T-helper 1 cell treated with Interleukin-12 subunit alpha and Interleukin-12 subunit beta and Interleukin-4 antibody, amounts not matched to agents 30 μg/mL and 1 μg/mL, for 36 hours (primary cell): ENCODE results near the gene FAM131A.
A peak's percentile ranks its signal among the peaks of the same experiment; 100 is the strongest.

Experiments used
- H3K27ac Mint-ChIP-seq: one replicate; pipeline ENCODE4 v1.8.0; 2021; ENCODE audit warnings: mild to moderate bottlenecking, mixed read lengths
- H3K27me3 Mint-ChIP-seq: one replicate; pipeline ENCODE4 v1.8.0; 2021; ENCODE audit warnings: low read depth, mixed read lengths
- H3K36me3 Mint-ChIP-seq: one replicate; pipeline ENCODE4 v1.8.0; 2021; ENCODE audit warnings: low read depth, mixed read lengths
- H3K4me1 Mint-ChIP-seq: one replicate; pipeline ENCODE4 v1.8.0; 2021; ENCODE audit warnings: low read depth, mixed read lengths
- H3K4me3 Mint-ChIP-seq: one replicate; pipeline ENCODE4 v1.8.0; 2021; ENCODE audit warnings: mild to moderate bottlenecking, moderate library complexity, mixed read lengths
- H3K9me3 Mint-ChIP-seq: one replicate; pipeline ENCODE4 v1.8.0; 2021; ENCODE audit warnings: mixed read lengths

FAM131A gene

DNA sequence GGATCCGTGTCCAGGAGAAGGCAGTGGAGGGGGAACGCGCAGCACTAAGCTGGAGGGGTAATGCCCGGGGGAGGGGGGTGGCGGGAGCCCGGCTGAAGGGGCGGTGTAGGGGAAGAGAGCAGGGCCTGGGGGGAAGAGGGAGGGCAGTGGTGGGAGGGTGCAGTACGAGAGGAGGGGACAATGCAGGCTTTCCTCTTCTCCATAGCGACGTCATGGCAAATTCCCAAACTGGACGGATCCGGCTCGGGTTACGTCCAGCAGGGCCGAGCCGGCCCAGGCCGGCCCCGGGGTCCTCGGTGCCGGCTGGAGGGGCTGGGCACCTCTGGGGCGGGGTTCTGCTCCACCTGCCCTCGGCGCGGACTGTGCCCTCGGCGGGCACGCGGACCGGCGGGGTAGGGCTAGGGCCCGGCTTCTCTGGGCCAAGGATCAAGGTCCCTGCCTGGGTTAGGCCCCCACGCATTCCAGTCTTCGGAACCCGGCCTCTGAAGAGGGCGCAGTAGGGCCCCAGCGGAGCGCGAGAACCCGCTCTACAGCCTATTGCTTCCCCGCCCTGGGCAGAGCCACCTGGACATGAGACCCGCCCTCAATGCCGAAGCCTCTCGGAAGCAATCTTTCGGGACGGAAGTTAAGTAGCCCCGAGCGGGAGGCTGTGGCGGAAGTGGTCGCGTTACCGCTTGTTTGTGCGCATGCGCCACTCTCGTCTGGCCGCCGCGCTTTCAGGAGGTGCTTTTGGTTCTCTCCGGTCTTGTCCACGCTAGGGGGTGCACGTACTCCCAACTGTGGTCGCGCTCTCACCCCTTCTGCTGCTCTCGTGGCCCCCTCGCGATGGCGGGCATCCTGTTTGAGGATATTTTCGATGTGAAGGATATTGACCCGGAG lies 25.5 kb downstream of the FAM131A start:
- Mint-ChIP-seq H3K27me3 (peaks cover 9% of the 10 kb centered on the region), H3K9me3 (no peaks in the 10 kb centered on the region), H3K27ac (peak overlapping the region; percentile 97), H3K4me1 (peaks cover 22% of the 10 kb centered on the region), H3K36me3 (peaks cover 29% of the 10 kb centered on the region), H3K4me3 (peak overlapping the region; percentile 100)

DNA sequence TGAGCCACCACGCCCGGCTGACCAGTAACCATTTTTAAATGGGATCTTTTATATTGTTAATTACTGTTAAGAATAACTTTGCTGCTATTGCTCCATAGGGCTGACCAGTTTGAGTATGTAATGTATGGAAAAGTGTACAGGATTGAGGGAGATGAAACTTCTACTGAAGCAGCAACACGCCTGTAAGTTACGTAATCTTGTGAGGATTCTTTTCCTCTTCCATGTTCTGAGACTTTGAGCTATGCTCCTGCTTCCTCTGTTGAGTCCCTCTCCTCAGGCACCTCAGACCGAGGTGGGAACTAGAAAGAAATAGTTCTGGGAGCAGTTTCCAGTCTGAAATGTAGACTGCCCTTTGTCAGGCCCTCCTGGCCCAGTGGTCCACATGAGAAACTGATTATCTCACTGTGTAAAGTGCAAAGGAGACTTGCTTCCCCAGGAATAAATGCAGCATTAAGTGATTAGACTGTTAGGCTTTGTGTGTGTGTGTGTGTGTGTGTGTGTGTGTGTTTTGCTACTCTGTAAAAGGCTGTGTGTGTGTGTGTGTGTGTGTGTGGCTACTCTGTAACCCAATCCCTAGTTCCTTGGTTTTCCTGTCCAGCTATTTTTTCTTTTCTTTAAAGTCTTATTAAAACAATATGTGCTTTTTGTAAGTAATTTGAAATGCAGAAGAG lies 29.4 kb downstream of the FAM131A start:
- H3K27me3 Mint-ChIP-seq: no peaks in the 10 kb centered on the region
- peaks cover 22% of the 10 kb centered on the region for H3K4me1 Mint-ChIP-seq
- H3K9me3 Mint-ChIP-seq: no peaks in the 10 kb centered on the region
- H3K4me3 Mint-ChIP-seq: no peak overlapping the region
- peaks cover 50% of the 10 kb centered on the region for H3K36me3 Mint-ChIP-seq
- no peak overlapping the region for H3K27ac Mint-ChIP-seq

GRCh38 chr3:184368116-184368515 lies 30.7 kb downstream of the FAM131A start:
- Mint-ChIP-seq H3K36me3 (peaks cover 49% of the 10 kb centered on the region), H3K4me1 (peaks cover 22% of the 10 kb centered on the region), H3K4me3 (no peak overlapping the region), H3K9me3 (no peaks in the 10 kb centered on the region), H3K27ac (no peak overlapping the region), H3K27me3 (no peaks in the 10 kb centered on the region)

GRCh38 chr3:184368586-184369183 lies 31.3 kb downstream of the FAM131A start:
- Mint-ChIP-seq H3K27ac (no peak overlapping the region), H3K36me3 (peaks cover 46% of the 10 kb centered on the region), H3K4me1 (peaks cover 20% of the 10 kb centered on the region), H3K4me3 (no peak overlapping the region), H3K9me3 (no peaks in the 10 kb centered on the region), H3K27me3 (peaks cover 2% of the 10 kb centered on the region)

DNA sequence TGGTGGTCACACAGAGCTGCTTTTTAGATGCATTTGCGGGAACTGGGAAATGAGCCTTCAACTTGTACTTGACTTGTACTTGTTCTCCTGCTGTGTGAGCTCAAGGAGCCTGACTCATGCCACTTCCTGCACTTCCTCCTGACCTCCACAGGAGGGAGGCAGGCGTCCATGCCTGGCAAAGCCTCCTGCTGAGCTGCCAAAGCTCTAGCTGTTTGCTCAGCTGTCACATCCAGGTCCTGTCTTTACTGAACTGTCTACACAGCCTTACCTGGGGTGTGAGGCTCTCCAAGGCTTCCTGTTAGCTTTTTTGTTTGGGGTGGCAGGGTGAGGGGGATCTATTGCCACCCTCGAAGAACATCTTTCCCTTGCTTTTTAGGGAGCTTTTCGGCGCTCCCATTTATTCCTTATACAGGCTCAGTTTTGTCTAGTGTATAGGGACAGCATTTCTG lies 34.2 kb downstream of the FAM131A start:
- H3K4me3 Mint-ChIP-seq: no peak overlapping the region
- peaks cover 6% of the 10 kb centered on the region for H3K4me1 Mint-ChIP-seq
- H3K27ac Mint-ChIP-seq: no peak overlapping the region

GRCh38 chr3:184372296-184372821 lies 35.0 kb downstream of the FAM131A start:
- peaks cover 32% of the 10 kb centered on the region for H3K27me3 Mint-ChIP-seq
- no peak overlapping the region for H3K4me3 Mint-ChIP-seq
- peaks cover 24% of the 10 kb centered on the region for H3K36me3 Mint-ChIP-seq
- no peaks in the 10 kb centered on the region for H3K9me3 Mint-ChIP-seq
- no peak overlapping the region for H3K27ac Mint-ChIP-seq
- peaks cover 4% of the 10 kb centered on the region for H3K4me1 Mint-ChIP-seq

More for the DNA sequence above, 34.2 kb downstream of the FAM131A start:
- Mint-ChIP-seq H3K9me3 (no peaks in the 10 kb centered on the region), H3K36me3 (peaks cover 31% of the 10 kb centered on the region), H3K27me3 (peaks cover 24% of the 10 kb centered on the region)

- Mint-ChIP-seq H3K36me3 (peaks cover 20% of the 10 kb centered on the region), H3K27me3 (peaks cover 37% of the 10 kb centered on the region), H3K27ac (no peak overlapping the region), H3K9me3 (no peaks in the 10 kb centered on the region), H3K4me1 (peaks cover 4% of the 10 kb centered on the region), H3K4me3 (no peak overlapping the region)
Measured at GRCh38 chr3:184372911-184373310, 35.5 kb downstream of the FAM131A start.

- H3K4me3 Mint-ChIP-seq: no peak overlapping the region
- peaks cover 42% of the 10 kb centered on the region for H3K27me3 Mint-ChIP-seq
- no peaks in the 10 kb centered on the region for H3K9me3 Mint-ChIP-seq
- H3K4me1 Mint-ChIP-seq: peaks cover 4% of the 10 kb centered on the region
- H3K36me3 Mint-ChIP-seq: peaks cover 16% of the 10 kb centered on the region
- no peak overlapping the region for H3K27ac Mint-ChIP-seq
Measured at GRCh38 chr3:184373422-184373821, 36.0 kb downstream of the FAM131A start.

GRCh38 chr3:184375747-184376461 lies 38.5 kb downstream of the FAM131A start:
- Mint-ChIP-seq H3K9me3 (no peaks in the 10 kb centered on the region), H3K36me3 (peaks cover 3% of the 10 kb centered on the region), H3K27me3 (peaks cover 57% of the 10 kb centered on the region), H3K27ac (no peak overlapping the region), H3K4me3 (no peak overlapping the region), H3K4me1 (peaks cover 5% of the 10 kb centered on the region)

- peaks cover 2% of the 10 kb centered on the region for H3K4me1 Mint-ChIP-seq
- no peaks in the 10 kb centered on the region for H3K9me3 Mint-ChIP-seq
- no peak overlapping the region for H3K27ac Mint-ChIP-seq
- H3K36me3 Mint-ChIP-seq: no peaks in the 10 kb centered on the region
- H3K27me3 Mint-ChIP-seq: peaks cover 69% of the 10 kb centered on the region
- no peak overlapping the region for H3K4me3 Mint-ChIP-seq
Measured at GRCh38 chr3:184377374-184377773, 40.0 kb downstream of the FAM131A start.

GRCh38 chr3:184377882-184378445 lies 40.6 kb downstream of the FAM131A start, which contains the start of gene THPO:
Gene THPO, minus strand, starts transcription at chr3:184378207. Its CDS starts 1,948 bp downstream, at chr3:184376259.
- peak within 1 kb of the TSS; percentile 64 for H3K4me3 Mint-ChIP-seq
- H3K9me3 Mint-ChIP-seq: no peaks in the 10 kb centered on the region
- no peak within 1 kb of the TSS for H3K27ac Mint-ChIP-seq
- no peaks in the 10 kb centered on the region for H3K36me3 Mint-ChIP-seq
- H3K4me1 Mint-ChIP-seq: peaks cover 2% of the 10 kb centered on the region
- peaks cover 73% of the 10 kb centered on the region for H3K27me3 Mint-ChIP-seq

DNA sequence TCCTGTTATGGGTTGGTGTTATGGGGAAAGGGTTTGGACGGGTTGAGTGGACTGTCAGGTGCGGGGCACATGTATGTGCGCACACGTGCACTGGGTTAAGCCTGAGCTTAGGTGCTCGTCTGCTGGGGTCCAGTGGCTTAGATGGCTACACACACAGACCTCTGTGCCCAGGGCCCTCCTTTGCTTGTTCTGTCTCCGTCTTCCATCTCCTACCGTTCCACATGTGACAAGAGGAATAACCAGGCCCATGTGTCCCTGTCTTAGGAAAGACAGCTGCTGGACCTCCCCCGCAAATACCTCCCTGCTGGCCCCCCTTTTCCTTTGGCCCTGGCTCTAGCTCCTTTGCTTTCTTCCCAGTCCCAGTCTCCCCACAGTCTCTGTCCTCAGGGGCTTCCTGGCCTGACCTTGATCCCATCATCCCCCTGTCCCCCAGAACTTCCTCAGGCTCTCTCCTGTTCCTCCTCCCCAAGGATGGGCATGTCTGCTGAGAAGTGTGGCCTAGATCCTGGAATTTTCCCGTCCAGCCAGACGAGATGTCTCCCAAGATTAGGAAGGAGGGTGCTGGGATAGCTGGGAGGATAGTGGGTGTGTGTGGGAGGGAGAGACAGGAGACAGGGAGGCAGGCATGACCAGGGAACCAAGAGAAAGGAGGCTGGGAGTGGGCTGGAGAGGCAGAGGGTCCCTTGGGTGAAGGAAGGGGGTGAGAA lies 41.4 kb downstream of the FAM131A start:
- Mint-ChIP-seq H3K36me3 (no peaks in the 10 kb centered on the region), H3K27me3 (peaks cover 72% of the 10 kb centered on the region), H3K4me3 (peak overlapping the region; percentile 64), H3K9me3 (no peaks in the 10 kb centered on the region), H3K4me1 (peaks cover 2% of the 10 kb centered on the region), H3K27ac (no peak overlapping the region)
